WI38 (cell line): ENCODE data around the gene POMT1.
A peak's percentile ranks its signal among the peaks of the same experiment; 100 is the strongest.

ENCODE experiments used
- H3K4me3 ChIP-seq: 2 replicates; pipeline ENCODE4 v1.5.1; 2011; ENCODE audit warnings: low read depth, mild to moderate bottlenecking, control low read depth, low read length
- CTCF ChIP-seq: IDR thresholded peaks from 2 replicates; pipeline ENCODE4 v1.5.1; 2012; ENCODE audit warnings: low read depth, mild to moderate bottlenecking, control low read depth, low read length

Gene POMT1

GRCh38 chr9:131473198-131473885 lies 29.4 kb upstream of the POMT1 start:
- H3K4me3 ChIP-seq = no peak overlapping the region
- no peak for TF ChIP-seq CTCF

GRCh38 chr9:131473891-131474290 lies 28.8 kb upstream of the POMT1 start:
- no peak for TF ChIP-seq CTCF
- no peak overlapping the region for H3K4me3 ChIP-seq

- no peak for TF ChIP-seq CTCF
Observed at GRCh38 chr9:131474711-131475110, 28.0 kb upstream of the POMT1 start.

GRCh38 chr9:131475111-131475955 lies 27.4 kb upstream of the POMT1 start:
- no peak overlapping the region for H3K4me3 ChIP-seq
- no peak for TF ChIP-seq CTCF

More at GRCh38 chr9:131474711-131475110, 28.0 kb upstream of the POMT1 start:
- no peak overlapping the region for H3K4me3 ChIP-seq

GRCh38 chr9:131475956-131476776 lies 26.6 kb upstream of the POMT1 start:
- TF ChIP-seq CTCF = peak; percentile 33; the same call in 1 of the 2 replicates
- H3K4me3 ChIP-seq = no peak overlapping the region

GRCh38 chr9:131476777-131477345 lies 25.9 kb upstream of the POMT1 start:
- no peak overlapping the region for H3K4me3 ChIP-seq

More at GRCh38 chr9:131476777-131477345, 25.9 kb upstream of the POMT1 start:
- no peak for TF ChIP-seq CTCF
